HG02610 (cell line): ENCODE results near the gene ABCA4.
"Not testable (repeated sequence)": the region's sequence is repeated elsewhere in the genome, so short reads cannot be mapped to it uniquely, and the experiment has no call there.

Source experiments
- ATAC-seq: cut with Tn5 transposase; IDR thresholded peaks from one replicate; pipeline ENCODE4 v1.9.1; 2021; ENCODE audit warnings: mild to moderate bottlenecking, moderate library complexity; ENCODE audit not compliant: unreplicated experiment

ABCA4 gene

GRCh38 chr1:93960641-93961147 is 160.3 kb downstream of the ABCA4 start:
- ATAC-seq, result no peak

GRCh38 chr1:93959413-93959812 is 161.5 kb downstream of the ABCA4 start:
- no peak for ATAC-seq

- ATAC-seq, result no peak
These were observed 162.2 kb downstream of the ABCA4 start for GRCh38 chr1:93958726-93959100.

GRCh38 chr1:93958032-93958725 is 162.8 kb downstream of the ABCA4 start:
- ATAC-seq, result no peak

GRCh38 chr1:93955765-93956164 is 165.2 kb downstream of the ABCA4 start:
- ATAC-seq, result no peak

GRCh38 chr1:93947002-93947686 is 173.8 kb downstream of the ABCA4 start:
- not testable (repeated sequence) for ATAC-seq
